GM19043 (cell line): ENCODE data around the gene IQGAP1.

Source experiments
- ATAC-seq: cut with Tn5 transposase; IDR thresholded peaks from one replicate; pipeline ENCODE4 v1.9.1; 2021; ENCODE audit warnings: low read depth; ENCODE audit not compliant: unreplicated experiment

IQGAP1 gene

DNA sequence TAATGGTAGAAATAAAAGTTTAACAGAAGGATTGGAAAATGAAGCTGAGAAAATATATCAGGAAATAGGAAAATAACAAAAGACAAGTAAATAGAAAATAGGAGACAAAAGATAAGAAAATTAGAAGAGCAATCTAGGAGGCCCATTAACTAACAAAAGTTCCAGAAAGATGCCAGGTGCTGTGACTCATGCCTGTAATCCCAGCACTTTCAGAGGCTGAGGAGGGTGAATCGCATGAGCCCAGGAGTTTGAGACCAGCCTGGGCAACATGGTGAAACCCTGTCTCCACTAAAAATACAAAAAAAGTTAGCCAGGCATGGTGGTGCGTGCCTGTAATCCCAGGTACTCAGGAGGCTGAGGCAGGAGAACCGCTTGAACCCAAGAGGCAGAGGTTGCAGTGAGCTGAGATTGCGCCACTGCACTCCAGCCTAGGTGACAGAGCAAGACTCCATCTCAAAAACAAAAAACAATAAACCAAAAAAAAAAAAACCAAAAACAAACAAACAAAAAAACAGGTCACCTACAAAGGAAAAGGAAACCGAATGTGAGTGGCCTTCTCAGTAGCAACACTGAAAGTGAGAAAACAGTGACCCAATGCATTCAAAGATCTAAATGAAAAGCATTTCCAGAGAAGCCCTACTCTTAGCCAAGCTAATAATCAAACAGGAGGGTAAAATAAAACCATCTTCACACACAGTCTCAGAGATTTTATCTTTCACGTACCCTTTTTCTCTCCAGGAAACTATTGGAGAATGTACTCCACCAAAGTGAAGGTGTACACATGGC lies 136.2 kb downstream of the IQGAP1 start:
- peak; percentile 81 for ATAC-seq

DNA sequence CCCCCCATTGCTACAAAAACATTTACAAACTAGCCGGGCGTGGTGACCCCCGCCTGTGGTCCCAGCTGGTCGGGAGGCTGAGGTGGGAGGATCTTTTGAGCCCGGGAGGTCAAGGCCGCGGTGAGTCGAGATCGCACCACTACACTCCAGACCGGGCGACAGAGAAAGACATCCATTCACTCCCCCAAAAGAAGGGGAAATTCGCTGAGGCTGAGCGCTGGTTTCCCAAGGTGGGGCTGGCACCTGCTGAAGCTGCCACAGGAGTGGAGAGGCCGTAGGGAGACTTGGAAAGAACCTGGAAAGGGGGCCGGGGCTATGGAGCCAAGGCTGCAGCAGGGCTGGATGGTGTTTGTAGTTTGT lies 140.9 kb downstream of the IQGAP1 start:
- no peak for ATAC-seq

DNA sequence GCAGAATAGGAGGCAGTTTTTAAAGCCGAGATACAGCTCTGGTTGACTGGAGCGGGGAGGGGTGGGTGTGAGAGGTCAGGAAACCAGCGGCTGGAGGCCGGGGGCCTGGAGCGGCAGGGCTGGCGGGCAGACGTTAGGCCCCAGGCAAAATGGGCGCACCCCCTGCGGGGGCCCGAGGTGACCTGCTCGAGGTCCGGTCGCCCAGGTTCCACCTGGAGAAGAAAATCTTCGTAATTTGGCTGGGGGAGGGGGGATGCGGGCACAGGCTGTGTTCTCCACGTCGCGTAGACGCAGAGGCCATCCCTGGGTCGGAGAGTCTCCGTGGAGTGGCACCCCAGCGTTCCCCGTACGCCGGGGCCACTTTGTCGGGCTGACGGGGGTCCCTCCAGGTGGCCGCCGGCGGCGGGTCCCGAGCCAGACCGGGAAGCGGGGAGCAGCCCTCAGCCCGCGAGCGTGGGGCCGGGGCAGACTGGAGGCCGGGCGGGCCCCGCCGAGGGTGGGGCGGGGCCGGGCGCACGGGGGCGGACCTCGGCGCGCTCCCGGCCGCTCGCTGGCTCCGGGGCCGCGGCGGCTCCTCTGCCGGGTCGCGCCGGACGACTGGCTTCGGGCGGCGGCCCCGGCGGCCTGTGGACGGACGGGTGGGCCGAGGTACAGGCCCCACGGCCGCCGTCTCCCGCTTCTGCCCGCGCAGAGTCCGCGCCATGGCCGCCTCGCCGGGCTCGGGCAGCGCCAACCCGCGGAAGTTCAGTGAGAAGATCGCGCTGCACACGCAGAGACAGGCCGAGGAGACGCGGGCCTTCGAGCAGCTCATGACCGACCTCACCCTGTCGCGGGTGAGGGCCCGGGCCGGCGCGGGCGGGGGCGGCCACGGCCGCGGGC lies 141.6 kb downstream of the IQGAP1 start, which contains the start of gene CRTC3:
Gene CRTC3, plus strand, starts transcription at position 553 of the 879 bp plus-strand sequence. Its CDS starts 149 bp downstream, at position 702.
- peak; percentile 55 for ATAC-seq

DNA sequence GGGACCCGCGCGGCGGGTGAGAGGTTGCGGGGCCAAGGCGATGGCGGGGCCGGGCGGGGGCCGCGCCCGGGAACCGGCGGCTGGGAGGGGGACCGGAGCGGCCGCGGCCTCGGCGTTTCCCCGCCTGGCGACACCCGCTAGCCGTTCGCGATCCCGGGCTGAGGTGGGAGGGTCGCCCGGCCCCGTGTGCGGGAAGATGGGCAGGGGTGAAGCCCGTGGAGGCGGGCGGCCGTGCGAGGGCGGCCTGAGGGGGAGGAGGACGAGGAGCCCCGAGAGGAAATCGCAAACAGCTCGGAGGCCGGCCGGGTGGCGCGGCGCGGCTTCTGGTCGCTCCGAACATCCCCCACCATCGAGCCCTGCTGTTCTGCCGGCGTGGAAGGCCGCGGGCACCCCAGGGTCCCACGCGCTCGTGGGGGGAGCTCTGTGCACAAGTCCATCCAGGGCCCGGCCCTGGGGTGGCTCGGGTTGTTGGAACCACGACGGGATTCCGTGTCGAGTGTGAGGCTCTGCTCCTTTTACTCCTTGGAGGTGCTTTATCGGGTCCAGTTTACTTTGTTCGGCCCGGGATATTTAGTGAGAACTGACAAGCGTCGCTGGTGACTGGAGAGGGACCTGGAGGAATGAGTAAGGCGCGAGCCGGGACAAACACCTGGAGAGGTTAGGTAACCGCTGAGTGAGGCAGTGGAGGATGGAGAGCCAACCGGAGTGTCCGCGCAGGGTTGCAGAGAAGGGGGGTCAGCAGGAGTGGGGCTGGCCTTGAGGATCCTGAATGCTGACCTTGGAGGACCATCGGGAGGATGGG lies 142.4 kb downstream of the IQGAP1 start:
- peak; percentile 24 for ATAC-seq

DNA sequence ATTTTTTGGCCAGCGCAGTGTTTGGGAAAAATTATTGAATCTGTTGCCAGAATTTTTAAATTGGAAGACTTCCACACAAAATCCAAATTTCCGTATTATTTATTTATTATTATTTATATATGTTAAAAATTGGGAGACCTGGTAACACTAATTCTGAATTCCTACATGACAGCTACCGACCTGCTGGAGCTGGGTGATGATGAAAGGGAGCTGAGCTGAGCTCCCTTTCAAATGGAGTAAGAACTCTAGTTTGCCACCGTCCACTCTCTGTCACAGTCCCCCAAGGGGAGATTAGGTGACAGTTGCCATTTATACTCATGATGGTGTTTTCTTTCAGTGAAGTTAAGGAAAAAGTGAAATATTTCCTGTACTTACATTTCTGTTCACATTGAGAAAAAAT lies 143.1 kb downstream of the IQGAP1 start:
- no peak for ATAC-seq

DNA sequence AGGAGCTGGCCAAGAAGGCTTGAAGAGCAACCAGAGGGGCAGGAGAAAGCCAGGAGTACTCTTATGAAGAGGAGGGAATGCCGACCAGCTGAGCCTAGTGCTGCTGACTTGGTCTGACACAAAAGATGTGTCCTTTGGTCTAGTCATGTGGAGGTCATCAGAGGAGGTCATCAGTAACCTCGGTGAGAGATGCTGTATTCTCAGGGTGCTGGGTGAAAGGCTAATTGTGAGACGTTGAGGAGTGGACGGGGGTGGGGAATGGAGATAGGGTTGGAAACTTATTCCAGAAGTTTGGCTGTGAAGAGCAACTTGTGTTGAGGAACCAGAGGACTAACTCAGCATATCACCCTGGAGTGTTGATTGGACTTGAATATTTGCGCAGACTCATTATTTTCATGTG lies 147.2 kb downstream of the IQGAP1 start:
- ATAC-seq = no peak

DNA sequence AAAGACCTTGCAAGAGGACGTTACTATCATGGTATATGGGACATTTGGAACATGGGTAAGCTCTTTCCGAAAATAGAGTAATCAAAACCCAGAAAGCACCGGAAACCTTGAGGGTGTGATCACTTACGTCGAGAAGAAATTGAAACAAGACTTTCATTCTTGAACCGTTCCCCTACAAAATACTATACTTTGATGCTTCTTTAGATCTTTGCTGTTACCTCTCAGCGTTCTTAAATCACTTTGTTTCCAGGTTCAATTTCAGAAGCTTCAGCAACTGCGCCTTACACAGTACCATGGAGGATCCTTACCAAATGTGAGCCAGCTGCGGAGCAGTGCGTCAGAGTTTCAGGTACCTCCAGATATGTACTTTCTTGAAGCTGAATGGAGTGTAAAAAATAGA lies 151.7 kb downstream of the IQGAP1 start:
- no peak for ATAC-seq

DNA sequence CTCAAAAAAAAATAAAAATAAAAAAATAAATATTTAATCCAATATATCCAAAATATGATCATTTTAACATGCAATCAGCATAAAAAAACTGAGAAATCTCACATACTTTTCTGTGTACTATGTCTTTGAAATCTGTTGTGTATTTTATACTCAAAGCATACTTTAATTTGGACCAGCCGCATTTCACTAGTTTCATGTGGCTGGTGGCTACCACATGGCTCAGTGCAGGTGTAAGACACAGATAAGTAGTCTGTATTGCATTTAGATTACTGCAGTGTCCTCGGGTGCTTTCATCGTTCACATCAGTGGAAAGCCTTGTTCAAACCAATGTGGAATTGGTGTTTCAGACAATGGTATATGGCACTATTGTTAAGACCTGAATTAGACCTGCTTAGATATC lies 152.7 kb downstream of the IQGAP1 start:
- ATAC-seq = no peak

DNA sequence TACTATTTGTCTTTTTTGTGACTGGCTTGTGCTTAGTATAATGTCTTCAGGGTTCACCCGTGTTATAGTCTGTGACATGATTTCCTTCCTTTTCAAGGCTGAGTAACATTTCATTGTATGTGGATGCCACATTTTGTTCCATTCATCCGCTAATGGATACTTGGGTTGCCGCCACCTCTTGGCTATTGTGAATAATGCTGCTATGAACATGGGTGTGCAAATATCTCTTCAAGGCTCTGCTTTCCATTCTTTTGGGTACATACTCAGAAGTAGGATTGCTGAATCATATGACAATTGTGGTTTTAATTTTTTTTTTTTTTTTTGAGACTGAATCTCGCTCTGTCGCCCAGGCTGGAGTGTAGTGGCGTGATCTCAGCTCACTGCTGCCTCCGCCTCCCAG lies 157.1 kb downstream of the IQGAP1 start:
- no peak for ATAC-seq

DNA sequence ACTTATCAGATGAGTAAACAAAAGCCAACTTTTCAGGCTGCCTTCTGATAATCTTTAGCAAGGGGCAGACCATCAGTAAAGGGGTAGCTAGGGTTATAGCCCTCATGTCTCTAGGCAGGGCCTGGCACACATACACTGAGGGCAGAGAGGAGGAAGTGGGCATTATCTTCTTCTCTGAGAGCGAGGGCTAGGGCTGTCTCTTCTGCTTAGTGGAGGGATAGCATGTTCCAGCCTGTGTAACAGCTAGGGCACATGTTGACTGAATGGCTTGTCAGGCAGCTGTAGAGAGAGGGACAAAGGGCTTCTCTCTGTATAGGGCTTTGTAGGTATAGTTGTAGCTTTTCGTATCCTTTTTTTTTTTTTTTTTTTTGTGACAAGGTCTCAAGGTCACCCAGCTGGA lies 159.5 kb downstream of the IQGAP1 start:
- ATAC-seq = no peak

DNA sequence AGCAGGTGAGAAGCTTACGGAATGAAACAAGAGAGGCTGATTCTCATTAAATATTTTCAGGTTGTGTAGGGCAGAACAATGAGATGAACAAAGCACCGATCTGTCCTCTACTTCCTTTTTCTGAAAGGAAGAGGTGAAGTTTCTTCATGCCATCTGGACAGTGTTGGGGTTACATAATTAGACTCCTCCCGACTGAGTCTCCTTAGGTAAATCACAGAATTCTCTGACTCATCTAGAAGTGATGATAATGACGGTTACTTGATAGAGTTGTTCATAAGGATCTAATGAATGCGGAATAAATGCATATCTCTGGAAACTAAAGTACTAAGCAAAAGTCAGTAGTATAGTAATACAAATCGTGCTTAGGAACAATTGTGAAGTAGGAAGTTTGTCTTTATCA lies 162.9 kb downstream of the IQGAP1 start:
- no peak for ATAC-seq
